ENCODE measurements around the gene RPTOR. TPM values are rescaled to one million over a fixed set of nuclear protein-coding genes. Genes with fewer than 3 reads are reported as not detected.

RPTOR gene
- total RNA-seq, 1 donor: 30.0 TPM

DNA sequence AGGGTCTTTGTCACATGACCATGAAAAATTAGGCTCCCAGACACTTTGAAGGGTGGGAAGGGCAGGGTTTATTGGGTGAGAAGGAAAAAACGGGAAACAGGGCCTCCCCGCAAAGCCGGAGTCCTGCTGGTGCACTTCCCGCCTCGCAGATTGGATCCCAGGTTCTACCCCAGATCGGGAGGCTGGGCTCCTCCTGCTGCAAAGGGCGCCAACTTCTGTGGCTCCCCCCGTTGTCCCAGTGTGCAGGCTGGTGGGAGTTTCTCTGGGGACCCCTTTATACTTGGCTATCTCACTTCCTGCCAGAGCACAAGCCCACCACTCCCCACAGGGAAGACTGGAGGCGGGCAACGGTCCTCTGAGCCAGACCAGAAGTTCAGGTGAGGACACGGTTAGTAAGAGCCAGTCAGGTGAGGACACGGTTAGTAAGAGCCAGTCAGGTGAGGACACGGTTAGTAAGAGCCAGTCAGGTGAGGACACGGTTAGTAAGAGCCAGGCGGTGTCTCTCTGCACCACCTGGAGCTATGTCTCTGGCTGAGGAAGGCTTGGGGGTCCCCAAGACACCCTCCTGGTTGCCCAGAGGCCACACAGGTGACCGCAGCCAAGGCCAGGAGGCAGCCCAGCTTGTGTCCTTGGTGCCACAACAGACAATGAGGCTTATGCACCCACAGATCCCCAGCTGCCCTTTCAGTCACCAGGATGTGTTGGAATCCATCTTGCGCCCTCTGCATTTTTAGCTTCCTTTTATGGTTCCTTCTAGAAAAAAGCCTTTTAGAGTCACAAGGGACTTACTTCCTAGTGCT, 398.9 kb downstream of the RPTOR start:
- TF ChIP-seq, protein P1, sequence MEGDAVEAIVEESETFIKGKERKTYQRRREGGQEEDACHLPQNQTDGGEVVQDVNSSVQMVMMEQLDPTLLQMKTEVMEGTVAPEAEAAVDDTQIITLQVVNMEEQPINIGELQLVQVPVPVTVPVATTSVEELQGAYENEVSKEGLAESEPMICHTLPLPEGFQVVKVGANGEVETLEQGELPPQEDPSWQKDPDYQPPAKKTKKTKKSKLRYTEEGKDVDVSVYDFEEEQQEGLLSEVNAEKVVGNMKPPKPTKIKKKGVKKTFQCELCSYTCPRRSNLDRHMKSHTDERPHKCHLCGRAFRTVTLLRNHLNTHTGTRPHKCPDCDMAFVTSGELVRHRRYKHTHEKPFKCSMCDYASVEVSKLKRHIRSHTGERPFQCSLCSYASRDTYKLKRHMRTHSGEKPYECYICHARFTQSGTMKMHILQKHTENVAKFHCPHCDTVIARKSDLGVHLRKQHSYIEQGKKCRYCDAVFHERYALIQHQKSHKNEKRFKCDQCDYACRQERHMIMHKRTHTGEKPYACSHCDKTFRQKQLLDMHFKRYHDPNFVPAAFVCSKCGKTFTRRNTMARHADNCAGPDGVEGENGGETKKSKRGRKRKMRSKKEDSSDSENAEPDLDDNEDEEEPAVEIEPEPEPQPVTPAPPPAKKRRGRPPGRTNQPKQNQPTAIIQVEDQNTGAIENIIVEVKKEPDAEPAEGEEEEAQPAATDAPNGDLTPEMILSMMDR (IDR thresholded peaks at IDR 0.05; ENCODE audit: insufficient read depth, low read length): no peak
- no peak overlapping the region for H3K4me3 ChIP-seq (ENCODE audit: low read depth, low read length)
- no peak for DNase-seq (ENCODE audit: low read depth)

DNA sequence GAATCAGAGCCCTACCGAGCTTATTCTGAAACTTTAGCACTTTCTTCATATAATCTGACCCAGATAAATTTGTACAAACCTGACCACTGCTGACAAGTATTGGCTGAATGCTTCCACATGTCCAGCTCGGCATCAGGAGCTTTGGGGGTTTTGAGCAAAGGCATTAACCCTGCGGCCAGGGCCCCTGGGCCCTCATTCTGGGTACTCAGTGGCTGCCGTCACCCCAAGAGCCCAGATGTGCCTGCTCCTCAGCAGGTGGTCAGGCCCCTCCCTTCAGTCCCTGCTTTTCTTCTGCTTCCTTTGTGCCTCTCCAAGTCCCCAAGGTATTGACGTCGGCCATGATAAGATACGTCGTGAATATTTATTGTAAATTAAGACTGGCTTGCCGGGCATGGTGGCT, 399.7 kb downstream of the RPTOR start:
- H3K4me3 ChIP-seq (ENCODE audit: low read depth, low read length): no peak overlapping the region
- DNase-seq (ENCODE audit: low read depth): no peak
- TF ChIP-seq, protein P1 (IDR thresholded peaks at IDR 0.05; ENCODE audit: insufficient read depth, low read length): no peak

DNA sequence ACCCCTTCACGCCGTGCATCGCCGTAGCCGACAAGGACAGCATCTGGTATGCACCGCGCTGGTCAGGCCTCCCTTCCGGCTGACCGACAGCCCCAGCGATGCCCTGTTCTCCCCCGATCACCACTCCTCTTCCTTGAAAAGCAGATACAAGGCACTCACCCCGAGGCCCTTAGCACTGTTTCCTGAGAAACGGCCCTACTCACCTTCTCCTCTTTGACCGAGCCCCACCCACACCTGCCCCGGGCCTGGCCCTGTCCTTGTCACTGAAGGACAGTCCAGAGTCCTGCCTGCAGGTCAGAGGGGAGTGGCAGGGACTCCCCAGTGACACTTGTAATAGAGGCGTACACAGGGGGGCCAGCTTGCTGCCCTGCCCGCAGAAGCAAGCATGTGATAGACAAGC, 401.1 kb downstream of the RPTOR start:
- TF ChIP-seq, protein P1 (IDR thresholded peaks at IDR 0.05; ENCODE audit: insufficient read depth, low read length): no peak
- DNase-seq (ENCODE audit: low read depth): no peak
- H3K4me3 ChIP-seq (ENCODE audit: low read depth, low read length): no peak overlapping the region

DNA sequence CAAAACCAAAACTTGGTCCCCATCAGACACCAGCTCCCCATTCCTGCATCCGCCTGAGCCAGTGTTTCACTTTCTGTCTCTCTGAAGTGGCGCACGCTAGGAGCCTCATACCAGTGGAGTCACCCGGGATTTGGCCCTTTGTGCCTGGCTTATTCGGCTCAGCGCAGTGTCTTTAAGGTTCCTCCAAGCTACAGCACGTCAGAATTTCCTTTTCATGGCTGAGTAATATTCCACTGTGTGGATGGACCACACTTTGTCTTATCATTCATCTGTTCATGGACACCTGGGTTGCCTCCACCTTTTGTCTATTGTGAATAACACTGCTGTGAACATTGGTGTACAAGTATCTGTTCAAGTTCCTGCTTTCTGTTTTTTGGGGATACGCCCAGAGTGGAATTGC, 401.8 kb downstream of the RPTOR start:
- H3K4me3 ChIP-seq (ENCODE audit: low read depth, low read length): no peak overlapping the region
- DNase-seq (ENCODE audit: low read depth): no peak
- TF ChIP-seq, protein P1 (IDR thresholded peaks at IDR 0.05; ENCODE audit: insufficient read depth, low read length): no peak

DNA sequence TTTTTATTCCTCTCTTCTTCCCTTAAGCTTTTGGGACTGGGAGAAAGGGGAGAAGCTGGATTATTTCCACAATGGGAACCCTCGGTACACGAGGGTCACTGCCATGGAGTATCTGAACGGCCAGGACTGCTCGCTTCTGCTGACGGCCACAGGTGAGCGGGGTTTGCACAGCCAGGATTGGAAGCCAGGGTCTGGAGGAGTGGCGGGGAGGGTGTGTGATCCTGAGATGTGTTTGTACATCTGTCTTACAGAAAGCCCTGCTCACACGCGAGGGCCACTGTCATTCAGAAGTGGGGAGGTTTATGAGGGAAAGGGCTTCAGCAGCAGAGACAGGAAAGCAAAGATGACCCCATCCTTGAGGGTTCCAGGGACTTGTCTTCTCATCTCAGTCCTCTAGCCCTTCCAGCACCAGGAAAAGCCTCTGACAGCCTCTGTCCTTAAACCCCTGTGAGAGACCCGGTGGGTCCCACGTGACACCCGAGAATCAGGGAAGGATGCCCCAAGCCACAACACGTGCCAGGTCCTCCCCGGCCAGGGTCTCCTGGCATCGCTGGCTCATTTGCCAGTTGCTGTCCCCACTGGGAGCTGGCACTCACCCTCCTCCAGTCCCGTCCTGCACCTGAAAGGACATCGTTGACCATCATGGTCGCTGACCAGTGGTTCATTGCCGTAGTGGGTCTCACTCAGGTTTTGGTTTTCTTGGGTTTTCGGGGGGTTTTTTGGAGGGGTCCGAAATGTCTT, 402.7 kb downstream of the RPTOR start:
- no peak overlapping the region for H3K4me3 ChIP-seq (ENCODE audit: low read depth, low read length)
- DNase-seq (ENCODE audit: low read depth): no peak
- TF ChIP-seq, protein P1 (IDR thresholded peaks at IDR 0.05; ENCODE audit: insufficient read depth, low read length): no peak

DNA sequence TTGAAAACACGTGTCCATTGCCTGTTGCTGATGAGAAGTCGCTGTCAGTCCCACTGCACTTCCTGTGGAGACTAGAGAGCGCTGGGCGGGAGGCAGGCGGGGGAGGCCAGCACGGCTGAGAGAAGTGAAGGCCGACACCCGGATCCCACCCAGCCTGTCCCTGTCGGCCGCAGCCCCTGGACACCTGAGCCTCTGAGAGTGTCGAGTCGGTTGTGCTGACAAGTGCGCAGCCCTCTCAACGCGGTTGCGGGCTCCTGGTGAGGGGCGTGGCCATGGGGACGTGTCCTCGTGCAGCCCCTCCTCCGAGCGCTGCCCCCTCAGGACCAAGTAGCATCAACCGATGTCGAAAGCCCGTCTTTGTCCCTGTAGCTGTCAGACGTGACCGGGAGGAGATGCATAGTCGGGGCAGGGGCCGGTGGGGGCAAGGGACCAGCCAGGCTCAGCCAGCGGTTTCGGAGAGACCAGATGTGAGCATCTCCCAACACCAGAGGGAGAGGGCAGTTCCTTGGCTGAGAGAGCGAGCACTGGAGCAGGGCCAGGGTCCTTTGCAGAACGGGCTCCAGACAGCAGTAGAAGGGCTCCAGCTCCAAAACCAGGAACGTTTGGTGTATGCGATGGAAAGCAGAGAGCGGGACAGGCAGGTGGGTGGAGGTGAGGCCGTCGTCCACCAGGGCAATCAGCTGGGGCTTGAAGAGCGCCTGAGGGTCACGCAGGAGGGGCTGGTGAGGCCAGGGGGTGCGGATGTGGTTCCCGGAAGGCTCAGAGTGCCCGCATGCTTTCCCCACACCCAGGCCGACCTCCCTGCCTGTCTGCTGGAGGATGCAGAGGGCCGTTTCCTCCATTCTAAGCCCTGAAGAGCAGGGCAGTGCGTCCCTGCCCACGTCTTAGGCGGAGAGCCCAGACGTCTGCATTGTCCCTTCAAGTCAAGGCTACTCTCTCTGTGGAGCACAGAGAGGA, 403.7 kb downstream of the RPTOR start:
- DNase-seq (ENCODE audit: low read depth): no peak
- TF ChIP-seq, protein P1 (IDR thresholded peaks at IDR 0.05; ENCODE audit: insufficient read depth, low read length): no peak
- H3K4me3 ChIP-seq (ENCODE audit: low read depth, low read length): no peak overlapping the region

Measured in fibroblast of the aortic adventitia (primary cell).